ENCODE results near the gene ELAVL3.

DNA sequence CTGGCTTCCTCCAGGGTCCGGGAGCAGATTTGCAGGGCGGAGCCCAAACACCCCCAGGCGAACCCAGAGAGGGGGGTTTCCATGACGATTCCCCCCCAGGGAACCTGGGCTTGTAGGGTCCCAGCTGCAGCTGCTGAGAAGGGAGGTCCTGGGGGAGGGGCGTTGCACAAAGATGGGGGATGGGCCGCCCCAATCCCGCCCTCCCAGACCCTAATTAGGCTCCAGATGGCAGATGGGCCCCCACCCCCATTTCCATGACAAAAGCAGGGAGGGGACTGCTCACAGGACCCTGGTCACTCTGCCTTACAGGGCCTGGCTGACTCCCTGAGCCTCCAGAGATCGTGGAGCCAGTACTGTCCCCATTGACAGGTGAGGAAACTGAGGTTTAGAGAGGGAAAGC lies 15.2 kb downstream of the ELAVL3 start:
- TF ChIP-seq, protein P1, sequence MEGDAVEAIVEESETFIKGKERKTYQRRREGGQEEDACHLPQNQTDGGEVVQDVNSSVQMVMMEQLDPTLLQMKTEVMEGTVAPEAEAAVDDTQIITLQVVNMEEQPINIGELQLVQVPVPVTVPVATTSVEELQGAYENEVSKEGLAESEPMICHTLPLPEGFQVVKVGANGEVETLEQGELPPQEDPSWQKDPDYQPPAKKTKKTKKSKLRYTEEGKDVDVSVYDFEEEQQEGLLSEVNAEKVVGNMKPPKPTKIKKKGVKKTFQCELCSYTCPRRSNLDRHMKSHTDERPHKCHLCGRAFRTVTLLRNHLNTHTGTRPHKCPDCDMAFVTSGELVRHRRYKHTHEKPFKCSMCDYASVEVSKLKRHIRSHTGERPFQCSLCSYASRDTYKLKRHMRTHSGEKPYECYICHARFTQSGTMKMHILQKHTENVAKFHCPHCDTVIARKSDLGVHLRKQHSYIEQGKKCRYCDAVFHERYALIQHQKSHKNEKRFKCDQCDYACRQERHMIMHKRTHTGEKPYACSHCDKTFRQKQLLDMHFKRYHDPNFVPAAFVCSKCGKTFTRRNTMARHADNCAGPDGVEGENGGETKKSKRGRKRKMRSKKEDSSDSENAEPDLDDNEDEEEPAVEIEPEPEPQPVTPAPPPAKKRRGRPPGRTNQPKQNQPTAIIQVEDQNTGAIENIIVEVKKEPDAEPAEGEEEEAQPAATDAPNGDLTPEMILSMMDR (IDR thresholded peaks at IDR 0.05) = no peak
- TF ChIP-seq POLR2A (IDR thresholded peaks at IDR 0.05) = no peak

Measured in thyroid gland (tissue), 4 donors.